Measurements from ENCODE around the gene MYCL. TPM values are rescaled to one million over a fixed set of nuclear protein-coding genes. Genes with fewer than 3 reads are reported as not detected.

MYCL gene
- total RNA-seq, 4 donors from 2014 or later, result 15.4 to 27.6 (median 24.8) TPM

DNA sequence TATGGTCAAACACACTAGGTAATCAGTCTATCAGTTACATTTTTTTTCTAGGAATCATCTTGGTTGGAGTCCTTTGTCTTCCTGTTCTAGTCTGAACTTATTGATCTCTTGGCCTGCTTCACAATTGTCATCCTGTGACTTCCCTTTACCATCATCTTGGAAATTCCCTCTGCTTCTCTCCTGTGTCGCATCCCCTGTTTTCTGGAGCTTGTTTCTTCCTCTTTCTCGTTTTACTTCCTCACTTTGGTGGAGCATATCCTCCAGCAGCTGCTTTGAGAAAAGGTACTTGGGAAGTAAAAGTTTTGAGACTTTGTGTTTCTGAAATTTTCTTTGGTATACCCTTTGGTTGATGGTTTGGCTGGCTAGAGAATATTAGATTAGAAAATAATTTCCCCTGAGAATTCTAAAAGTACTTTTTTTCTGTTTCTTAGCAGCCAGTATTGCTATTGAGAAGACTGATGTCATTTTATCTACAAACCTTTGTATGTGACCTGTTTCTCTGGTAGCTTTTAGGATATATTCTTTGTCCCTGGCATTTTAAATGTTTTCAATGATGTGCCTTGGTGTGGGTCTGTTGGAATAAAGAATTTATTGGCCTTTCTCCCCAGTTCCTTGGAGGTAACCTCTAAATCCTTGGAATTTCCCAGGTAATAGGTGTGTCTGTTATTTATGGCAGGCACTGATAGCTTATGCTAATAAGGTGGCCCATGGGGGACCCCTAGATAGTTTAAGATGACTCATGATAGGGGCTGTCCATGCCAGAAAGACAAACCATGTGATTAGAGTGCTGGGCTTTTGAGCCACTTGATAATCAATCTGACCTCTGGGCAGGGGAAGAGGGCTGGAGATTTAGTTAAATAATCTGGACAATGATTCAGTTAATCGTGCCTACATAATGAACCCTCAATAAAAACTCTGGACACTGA lies 6.1 kb upstream of the MYCL start:
- intact Hi-C loops (cut with DNase I), result no loop called here
- WGBS, 2 donors, result 54 to 69% methylated on average over 3 of the region's 3 CpGs

DNA sequence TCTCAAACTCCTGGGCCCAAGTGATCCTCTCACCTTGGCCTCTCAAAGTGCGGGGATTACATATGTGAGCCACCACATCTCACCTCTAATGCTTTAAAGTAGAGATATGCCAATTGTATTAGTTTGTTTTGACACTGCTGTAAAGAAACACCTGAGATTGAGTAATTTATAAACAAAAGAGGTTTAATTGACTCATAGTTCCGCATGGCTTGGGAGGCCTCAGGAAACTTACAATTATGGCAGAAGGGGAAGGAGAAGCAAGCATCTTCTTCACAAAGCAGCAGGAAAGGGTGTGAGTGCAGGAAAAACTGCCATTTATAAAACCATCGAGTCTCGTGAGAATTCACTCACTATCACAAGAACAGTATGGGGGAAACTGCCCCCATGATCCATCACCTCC lies 3.5 kb upstream of the MYCL start:
- no peak for DNase-seq
- H3K4me1 ChIP-seq, result peaks cover 10 to 27% (median 19%) of the 10 kb centered on the region in 3 donors
- H3K36me3 ChIP-seq, result no peaks in the 10 kb centered on the region
- peaks cover 0 to 49% (median 0%) of the 10 kb centered on the region in 4 donors for H3K27me3 ChIP-seq
- H3K9me3 ChIP-seq, result peaks cover 0 to 9% (median 4%) of the 10 kb centered on the region in 3 donors
- H3K27ac ChIP-seq, result no peak overlapping the region
- WGBS, 2 donors, result 56 to 69% methylated on average over 4 of the region's 4 CpGs
- no peak overlapping the region for H3K4me3 ChIP-seq
- intact Hi-C loops (cut with DNase I), result no loop called here
- TF ChIP-seq, protein P1, sequence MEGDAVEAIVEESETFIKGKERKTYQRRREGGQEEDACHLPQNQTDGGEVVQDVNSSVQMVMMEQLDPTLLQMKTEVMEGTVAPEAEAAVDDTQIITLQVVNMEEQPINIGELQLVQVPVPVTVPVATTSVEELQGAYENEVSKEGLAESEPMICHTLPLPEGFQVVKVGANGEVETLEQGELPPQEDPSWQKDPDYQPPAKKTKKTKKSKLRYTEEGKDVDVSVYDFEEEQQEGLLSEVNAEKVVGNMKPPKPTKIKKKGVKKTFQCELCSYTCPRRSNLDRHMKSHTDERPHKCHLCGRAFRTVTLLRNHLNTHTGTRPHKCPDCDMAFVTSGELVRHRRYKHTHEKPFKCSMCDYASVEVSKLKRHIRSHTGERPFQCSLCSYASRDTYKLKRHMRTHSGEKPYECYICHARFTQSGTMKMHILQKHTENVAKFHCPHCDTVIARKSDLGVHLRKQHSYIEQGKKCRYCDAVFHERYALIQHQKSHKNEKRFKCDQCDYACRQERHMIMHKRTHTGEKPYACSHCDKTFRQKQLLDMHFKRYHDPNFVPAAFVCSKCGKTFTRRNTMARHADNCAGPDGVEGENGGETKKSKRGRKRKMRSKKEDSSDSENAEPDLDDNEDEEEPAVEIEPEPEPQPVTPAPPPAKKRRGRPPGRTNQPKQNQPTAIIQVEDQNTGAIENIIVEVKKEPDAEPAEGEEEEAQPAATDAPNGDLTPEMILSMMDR (IDR thresholded peaks at IDR 0.05), result no peak
- no peak for TF ChIP-seq POLR2A (IDR thresholded peaks at IDR 0.05)

More for the DNA sequence above, 6.1 kb upstream of the MYCL start:
- Histone ChIP-seq H3K4me1 (peaks cover 0 to 4% (median 0%) of the 10 kb centered on the region in 3 donors), H3K27ac (no peak overlapping the region), H3K4me3 (no peak overlapping the region), H3K27me3 (peaks cover 0 to 31% (median 0%) of the 10 kb centered on the region in 4 donors), H3K9me3 (peaks cover 0 to 9% (median 4%) of the 10 kb centered on the region in 3 donors), H3K36me3 (no peaks in the 10 kb centered on the region)
- TF ChIP-seq POLR2A (IDR thresholded peaks at IDR 0.05), result no peak
- TF ChIP-seq, protein P1 (IDR thresholded peaks at IDR 0.05), result no peak
- no peak for DNase-seq

GRCh38 chr1:39902460-39902807 lies 717 bp upstream of the MYCL start:
- H3K27ac ChIP-seq, result peak overlapping the region; percentile 57 to 92 (median 85)
- intact Hi-C loops (cut with DNase I), result loop anchor here (2.0 kb wide), 1 partner anchor 86 kb away; no protein-coding TSS in a partner anchor
- no peak for DNase-seq

DNA sequence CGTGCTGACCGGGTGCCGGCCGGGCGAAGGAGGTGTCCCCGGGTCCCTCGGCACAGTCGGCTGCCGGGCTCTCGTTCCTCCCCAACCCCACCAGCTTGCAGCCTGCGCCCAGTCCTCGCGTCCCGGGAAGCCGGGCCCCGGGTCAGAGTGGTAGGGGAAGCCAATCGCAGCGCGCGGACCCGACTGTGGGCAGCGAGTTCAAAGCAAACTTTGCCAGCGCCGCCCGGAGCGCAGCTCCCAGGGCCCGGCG lies 328 bp downstream of the MYCL start:
- no peak for DNase-seq
- intact Hi-C loops (cut with DNase I), result no loop called here
- no peaks in the 10 kb centered on the region for H3K9me3 ChIP-seq
- TF ChIP-seq POLR2A (IDR thresholded peaks at IDR 0.05), result no peak
- TF ChIP-seq, protein P1 (IDR thresholded peaks at IDR 0.05), result no peak
- peaks cover 0 to 19% (median 0%) of the 10 kb centered on the region in 3 donors for H3K36me3 ChIP-seq
- H3K27ac ChIP-seq, result peak overlapping the region; percentile 57 to 92 (median 85)
- peaks cover 20 to 65% (median 21%) of the 10 kb centered on the region in 3 donors for H3K4me1 ChIP-seq
- H3K27me3 ChIP-seq, result peaks cover 0 to 70% (median 0%) of the 10 kb centered on the region in 4 donors
- peak overlapping the region; percentile 58 to 83 (median 74) for H3K4me3 ChIP-seq
- 0% methylated on average over 2 of the region's 28 CpGs; no CpG with 5 or more reads in 1 of the 2 donors for WGBS, 2 donors

More at GRCh38 chr1:39902460-39902807, 717 bp upstream of the MYCL start:
- TF ChIP-seq, protein P1 (IDR thresholded peaks at IDR 0.05), result no peak
- no peak for TF ChIP-seq POLR2A (IDR thresholded peaks at IDR 0.05)
- Histone ChIP-seq H3K9me3 (no peaks in the 10 kb centered on the region), H3K4me1 (peaks cover 17 to 54% (median 19%) of the 10 kb centered on the region in 3 donors), H3K4me3 (peak overlapping the region; percentile 58 to 83 (median 74)), H3K36me3 (peaks cover 0 to 9% (median 0%) of the 10 kb centered on the region in 3 donors), H3K27me3 (peaks cover 0 to 69% (median 0%) of the 10 kb centered on the region in 4 donors)
- WGBS, 2 donors, result 0 to 17% methylated on average over 1 to 7 of the region's 13 CpGs
